Endothelial cell of umbilical vein (primary cell): ENCODE measurements around the gene EPB41L2. TPM values are rescaled to one million over a fixed set of nuclear protein-coding genes. Genes with fewer than 3 reads are reported as not detected.

Experiments used
- BruUV-seq: library from RNA; stranded (reverse); fragments of 400-500 nt; replicated peaks from 2 replicates; lab custom pipeline; 2021; lab: Mats Ljungman, UMichigan
- CTCF ChIA-PET: fragments of 300-600, 350-600 bp; sonication (Branson Sonifier 250); formaldehyde crosslinking; loops from one replicate; lab custom pipeline; 2021; ENCODE audit warnings: antibody characterized with exemption, inconsistent platforms; lab: Charles Lee
- POLR2A ChIA-PET: fragments of 300-600, 350-600 bp; sonication (Branson Sonifier 250); formaldehyde crosslinking; loops from one replicate; lab custom pipeline; 2021; ENCODE audit warnings: antibody characterized with exemption, inconsistent platforms; lab: Charles Lee
- DNase-seq: peaks from one replicate; pipeline ENCODE4 v3.0.0-alpha.2; 2011; ENCODE audit warnings: low read depth, low spot score
- FAIRE-seq: peaks from 2 replicates; lab custom pipeline; 2011; peaks lifted over from hg19 to GRCh38; lab: Jason Lieb, UNC
- H2AFZ ChIP-seq: 2 replicates; pipeline ENCODE4 v1.6.0; 2012; ENCODE audit warnings: low read depth, low read length, control low read depth, inconsistent platforms
- H3K27ac ChIP-seq: 2 replicates; pipeline ENCODE4 v1.5.1; 2011; ENCODE audit warnings: low read depth, mild to moderate bottlenecking, control low read depth, low read length, moderate library complexity; ENCODE audit not compliant: insufficient read depth
- H3K27me3 ChIP-seq, 2 experiments: 2 replicates each; pipeline versions ENCODE4 v1.6.0 to v1.6.1; 2011; ENCODE audit warnings: low read length in 2 of 2, mixed read lengths in 1 of 2; ENCODE audit not compliant: control insufficient read depth in 2 of 2, insufficient read depth in 2 of 2
- H3K36me3 ChIP-seq, 2 experiments: 2 replicates in 1 of 2; 3 replicates in 1 of 2; pipeline ENCODE4 v1.5.1; 2011; ENCODE audit warnings: low read length in 2 of 2, mild to moderate bottlenecking in 1 of 2, moderate library complexity in 1 of 2; ENCODE audit not compliant: control insufficient read depth in 2 of 2, insufficient read depth in 2 of 2; ENCODE audit errors: extremely low read depth in 1 of 2
- H3K4me1 ChIP-seq: 3 replicates; pipeline ENCODE4 v1.5.1; 2011; ENCODE audit warnings: mild to moderate bottlenecking, low read length; ENCODE audit not compliant: control insufficient read depth, insufficient read depth; ENCODE audit errors: extremely low read depth
- H3K4me2 ChIP-seq: 2 replicates; pipeline ENCODE4 v1.6.1; 2011; ENCODE audit warnings: low read length, control low read depth, mixed read lengths; ENCODE audit not compliant: insufficient read depth
- H3K4me3 ChIP-seq, 3 experiments: fragments of 200-600 bp in 1 of 3; sonication (generic), shearing (Covaris generic) in 1 of 3; replicated peaks in 1 of 3; 2 replicates each; pipeline ENCODE4 v1.5.1; 2011 to 2016; ENCODE audit warnings: control low read depth in 3 of 3, low read length in 3 of 3, mild to moderate bottlenecking in 2 of 3, inconsistent platforms in 1 of 3, low read depth in 1 of 3, moderate library complexity in 1 of 3; ENCODE audit not compliant: insufficient read depth in 1 of 3
- H3K79me2 ChIP-seq: 2 replicates; pipeline ENCODE4 v1.6.0; 2012; ENCODE audit warnings: low read length, inconsistent platforms; ENCODE audit not compliant: control insufficient read depth, insufficient read depth
- H3K9ac ChIP-seq: replicated peaks from 2 replicates; pipeline ENCODE3; 2011; ENCODE audit warnings: low read length, control low read depth; ENCODE audit not compliant: insufficient read depth; ENCODE audit errors: extremely low read depth
- H3K9me1 ChIP-seq: replicated peaks from 3 replicates; pipeline ENCODE4 v1.6.0; 2011; ENCODE audit warnings: mild to moderate bottlenecking, low read length; ENCODE audit not compliant: control insufficient read depth, insufficient read depth; ENCODE audit errors: extremely low read depth
- H3K9me3 ChIP-seq: replicated peaks from 2 replicates; pipeline ENCODE4 v1.5.1; 2012; ENCODE audit warnings: low read length, inconsistent platforms; ENCODE audit not compliant: control insufficient read depth, insufficient read depth
- H4K20me1 ChIP-seq: replicated peaks from 2 replicates; pipeline ENCODE3; 2011; ENCODE audit warnings: mild to moderate bottlenecking, low read length; ENCODE audit not compliant: control insufficient read depth, insufficient read depth; ENCODE audit errors: extremely low read depth
- CTCF ChIP-seq, 2 donors: IDR thresholded peaks; 1 replicate in 1 of 2; 2 replicates in 1 of 2; pipeline ENCODE4 v1.5.1; 2011; ENCODE audit warnings: low read length in 2 of 2, mild to moderate bottlenecking in 2 of 2, moderate library complexity in 2 of 2, control low read depth in 1 of 2, inconsistent platforms in 1 of 2, low read depth in 1 of 2; ENCODE audit not compliant: insufficient read depth in 1 of 2; ENCODE audit errors: extremely low read depth in 1 of 2
- EZH2 ChIP-seq: IDR thresholded peaks from 2 replicates; pipeline ENCODE4 v1.6.1; 2012; ENCODE audit warnings: borderline replicate concordance, low read depth, mild to moderate bottlenecking, moderate library complexity, low read length, inconsistent platforms; ENCODE audit not compliant: severe bottlenecking
- FOS ChIP-seq: IDR thresholded peaks from 2 replicates; pipeline ENCODE4 v1.6.1; 2011; ENCODE audit warnings: mild to moderate bottlenecking, low read length, moderate library complexity, borderline replicate concordance; ENCODE audit not compliant: insufficient read depth
- GATA2 ChIP-seq: IDR thresholded peaks from 2 replicates; pipeline ENCODE4 v1.7.0; 2011; ENCODE audit warnings: low read depth, mild to moderate bottlenecking, moderate library complexity, mixed read lengths, low read length; ENCODE audit not compliant: insufficient read length, insufficient read depth
- JUN ChIP-seq: IDR thresholded peaks from 2 replicates; pipeline ENCODE4 v1.6.1; 2011; ENCODE audit warnings: borderline replicate concordance, low read depth; ENCODE audit not compliant: insufficient read length, insufficient read depth
- MAX ChIP-seq: IDR thresholded peaks from 2 replicates; pipeline ENCODE4 v1.6.1; 2011; ENCODE audit not compliant: insufficient read depth, insufficient read length
- MYC ChIP-seq: IDR thresholded peaks from one replicate; pipeline ENCODE4 v1.6.1; 2011; ENCODE audit warnings: mild to moderate bottlenecking, low read depth, low read length
- POLR2A ChIP-seq: IDR thresholded peaks from 2 replicates; pipeline ENCODE4 v1.6.1; 2012; ENCODE audit warnings: low read depth, mild to moderate bottlenecking, control low read depth, low read length
- POLR2AphosphoS5 ChIP-seq: IDR thresholded peaks from 2 replicates; pipeline ENCODE4 v1.6.1; 2012; ENCODE audit warnings: low read depth, mild to moderate bottlenecking, control low read depth, low read length, moderate library complexity; ENCODE audit not compliant: insufficient read depth
- dilution Hi-C: fragments of 300-500 bp; cut with MboI; formaldehyde crosslinking; loops from one replicate; pipeline ENCODE4 v1.15.0; 2019; ENCODE audit warnings: low sequenced_read_pairs; ENCODE audit not compliant: extremely low pct_ligation_motif_present
- intact Hi-C: fragments of 100-400 bp; cut with micrococcal nuclease; formaldehyde crosslinking; loops from one replicate; pipeline ENCODE4 v1.10.0; 2022
- polyA plus RNA-seq, 4 experiments: library from polyadenylated mRNA; depleted of rRNA in 3 of 4; stranded (reverse) in 3 of 4; unstranded in 1 of 4; fragments of >200 nt; gene quantifications; 2 replicates each; pipeline versions ENCODE4 v1.2.1 to v1.2.3, GENCODE V29; 2011 to 2012; ENCODE audit warnings: missing spikeins in 1 of 4
- total RNA-seq: library from RNA; stranded (reverse); gene quantifications from 2 replicates; pipeline ENCODE4 v1.2.3, GENCODE V29; 2021

EPB41L2 gene
- total and polyA plus RNA-seq, 2 donors (not counting 3 experiments of a cell fraction or from before 2014, with no cell fraction given), result 26.5 to 87.7 TPM

GRCh38 chr6:130966344-130966980 is 96.6 kb downstream of the EPB41L2 start:
- H3K4me2 ChIP-seq, result no peak overlapping the region

GRCh38 chr6:130965656-130966055 is 97.4 kb downstream of the EPB41L2 start:
- H3K36me3 ChIP-seq, result no peaks in the 10 kb centered on the region
- TF ChIP-seq GATA2, result no peak
- no peak for TF ChIP-seq EZH2
- TF ChIP-seq MAX, result no peak
- TF ChIP-seq JUN, result no peak
- TF ChIP-seq CTCF (IDR thresholded peaks at IDR 0.05; ENCODE audit: extremely low read depth in 1 of 2, insufficient read depth in 1 of 2, low read depth in 1 of 2, low read length in 2 of 2), result no peak
- TF ChIP-seq MYC, result no peak
- TF ChIP-seq POLR2A, result no peak
- no peak for TF ChIP-seq POLR2AphosphoS5
- no peak for TF ChIP-seq FOS
- dilution Hi-C loops (no loop called here), intact Hi-C loops (loop anchor here (2.0 kb wide), 1 partner anchor 47 kb away; no protein-coding TSS in a partner anchor)
- no peak overlapping the region for H3K9ac ChIP-seq
- H2AFZ ChIP-seq, result no peak overlapping the region
- H3K4me2 ChIP-seq, result peak overlapping the region; percentile 26
- DNase-seq, result no peak
- peaks cover 20% of the 10 kb centered on the region for H3K4me1 ChIP-seq
- H3K4me3 ChIP-seq, result no peak overlapping the region
- no peaks in the 10 kb centered on the region for H3K27me3 ChIP-seq
- no peak overlapping the region for H3K27ac ChIP-seq
- no peak for FAIRE-seq
- no TSS peak for BruUV-seq
- ChIA-PET POLR2A (no interaction called here), CTCF (interaction anchor here (1.0 kb wide), 1 partner anchor 151 kb away, joined by 3 read pairs; no protein-coding TSS in a partner anchor)
- H3K9me3 ChIP-seq, result no peaks in the 10 kb centered on the region
- peaks cover 65% of the 10 kb centered on the region for H3K79me2 ChIP-seq
- H4K20me1 ChIP-seq, result no peaks in the 10 kb centered on the region
- no peaks in the 10 kb centered on the region for H3K9me1 ChIP-seq

More at GRCh38 chr6:130966344-130966980, 96.6 kb downstream of the EPB41L2 start:
- FAIRE-seq (no peak), DNase-seq (no peak)
- Histone ChIP-seq H3K9ac (no peak overlapping the region), H3K79me2 (peaks cover 58% of the 10 kb centered on the region), H3K9me1 (no peaks in the 10 kb centered on the region), H3K27ac (no peak overlapping the region), H3K9me3 (no peaks in the 10 kb centered on the region), H3K4me1 (peaks cover 20% of the 10 kb centered on the region), H2AFZ (no peak overlapping the region), H3K36me3 (no peaks in the 10 kb centered on the region), H3K4me3 (no peak overlapping the region), H4K20me1 (no peaks in the 10 kb centered on the region), H3K27me3 (no peaks in the 10 kb centered on the region)
- TF ChIP-seq EZH2 (no peak), FOS (no peak)
- no TSS peak for BruUV-seq
- dilution Hi-C loops, result no loop called here
- CTCF ChIA-PET, result interaction anchor here (1.0 to 1.8 kb wide), 5 partner anchors 10 to 151 kb away, joined by 3 to 8 read pairs (median 3); no protein-coding TSS in a partner anchor
- POLR2A ChIA-PET, result no interaction called here
- intact Hi-C loops, result loop anchor here (2.0 kb wide), 1 partner anchor 46 kb away; no protein-coding TSS in a partner anchor
